HG02759 (cell line): ENCODE measurements around the gene RPS24.

Source experiments
- ATAC-seq: cut with Tn5 transposase; IDR thresholded peaks from one replicate; pipeline ENCODE4 v1.9.1; 2021; ENCODE audit warnings: mild to moderate bottlenecking, moderate library complexity; ENCODE audit not compliant: unreplicated experiment

The RPS24 gene

GRCh38 chr10:78025685-78026364 lies 7.8 kb upstream of the RPS24 start:
- ATAC-seq: no peak

- ATAC-seq: no peak
These were observed 5.0 kb upstream of the RPS24 start for GRCh38 chr10:78028438-78029268.

GRCh38 chr10:78029269-78030226 lies 4.1 kb upstream of the RPS24 start, which contains the start of gene POLR3A:
TSS of gene POLR3A (minus strand) at chr10:78029515. CDS start at chr10:78029407, 108 bp downstream.
- peak; percentile 62 for ATAC-seq

DNA sequence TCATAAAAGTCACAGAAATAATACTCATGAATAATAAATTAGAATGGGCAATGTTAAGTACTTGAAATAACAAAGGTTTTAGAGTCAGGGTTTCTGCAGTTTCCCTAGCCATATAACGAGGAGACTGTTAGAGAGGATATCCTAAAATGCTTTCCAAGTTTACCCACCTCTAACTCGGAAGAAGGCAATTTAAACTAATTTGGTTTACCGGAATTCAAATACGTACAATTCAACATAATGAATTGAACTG lies 351 bp upstream of the RPS24 start:
- no peak for ATAC-seq

- no peak for ATAC-seq
These were observed 1.4 kb downstream of the RPS24 start for GRCh38 chr10:78035025-78035424.

- ATAC-seq: no peak
These were observed 1.8 kb downstream of the RPS24 start for GRCh38 chr10:78035437-78035836.

- ATAC-seq: no peak
These were observed 2.4 kb downstream of the RPS24 start for GRCh38 chr10:78035933-78036583.

DNA sequence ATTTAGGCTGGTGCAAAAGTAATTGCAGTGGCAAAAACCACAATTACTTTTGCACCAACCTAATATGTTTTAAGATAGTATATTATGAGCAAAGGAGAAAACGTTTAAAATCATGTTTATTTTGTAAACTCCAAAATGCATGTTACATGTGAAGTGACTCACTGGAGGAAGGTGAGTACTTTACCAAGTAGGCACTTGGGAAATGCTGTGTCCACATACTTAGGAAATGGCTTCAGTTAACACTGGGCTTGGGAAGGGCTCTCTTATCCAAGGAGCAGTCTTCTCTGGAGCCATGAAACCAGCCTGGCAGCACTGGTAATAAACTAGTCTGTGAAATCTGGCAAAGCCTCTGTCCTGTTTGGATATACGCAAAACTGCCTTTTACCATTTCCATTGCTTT lies 4.4 kb downstream of the RPS24 start:
- ATAC-seq: no peak

- ATAC-seq: no peak
These were observed 5.3 kb downstream of the RPS24 start for GRCh38 chr10:78038791-78039547.

- no peak for ATAC-seq
These were observed 6.1 kb downstream of the RPS24 start for GRCh38 chr10:78039743-78040142.

DNA sequence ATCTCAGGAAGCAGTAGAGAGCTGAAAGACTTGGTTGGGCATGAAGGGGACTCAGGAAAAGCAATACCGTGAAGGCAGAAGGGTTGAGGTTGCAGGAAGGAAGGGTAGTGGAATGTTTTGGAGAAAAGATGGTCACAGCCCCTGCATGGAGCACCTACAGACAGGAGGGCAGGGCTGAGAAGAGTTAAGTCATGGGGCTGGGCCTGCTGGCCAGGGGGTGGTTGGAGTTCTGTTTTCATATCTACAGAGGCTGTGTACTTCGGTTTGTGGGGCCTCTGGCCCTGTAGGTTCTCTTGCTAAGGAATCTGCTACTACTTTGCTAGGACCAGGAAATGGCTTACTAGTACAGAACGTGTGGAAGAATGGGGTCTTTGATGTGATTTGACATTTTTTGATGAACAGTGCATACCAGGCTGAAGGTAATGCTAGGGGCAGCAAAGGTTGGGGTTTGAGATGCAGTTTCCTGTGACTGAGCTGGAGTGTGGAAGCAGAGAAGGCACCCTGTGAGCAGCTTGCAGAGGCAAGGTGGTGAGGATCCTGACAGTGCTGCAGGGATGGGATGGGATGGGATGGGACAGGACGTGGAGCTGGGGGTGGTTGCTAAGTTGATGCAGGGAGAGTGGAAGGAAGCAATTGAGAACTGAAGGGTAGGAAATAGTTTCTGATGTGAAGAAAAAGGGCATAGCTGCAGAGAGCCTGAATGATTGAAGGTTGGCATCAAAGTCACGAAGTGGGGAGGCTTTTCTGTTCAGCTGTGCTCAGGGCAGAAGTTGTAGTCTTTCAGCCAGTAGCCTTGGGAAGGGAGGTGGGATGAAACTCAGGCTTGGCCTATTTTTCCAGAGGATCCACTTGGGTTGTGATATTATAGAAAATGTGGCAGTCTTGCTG lies 7.8 kb downstream of the RPS24 start:
- ATAC-seq: no peak

DNA sequence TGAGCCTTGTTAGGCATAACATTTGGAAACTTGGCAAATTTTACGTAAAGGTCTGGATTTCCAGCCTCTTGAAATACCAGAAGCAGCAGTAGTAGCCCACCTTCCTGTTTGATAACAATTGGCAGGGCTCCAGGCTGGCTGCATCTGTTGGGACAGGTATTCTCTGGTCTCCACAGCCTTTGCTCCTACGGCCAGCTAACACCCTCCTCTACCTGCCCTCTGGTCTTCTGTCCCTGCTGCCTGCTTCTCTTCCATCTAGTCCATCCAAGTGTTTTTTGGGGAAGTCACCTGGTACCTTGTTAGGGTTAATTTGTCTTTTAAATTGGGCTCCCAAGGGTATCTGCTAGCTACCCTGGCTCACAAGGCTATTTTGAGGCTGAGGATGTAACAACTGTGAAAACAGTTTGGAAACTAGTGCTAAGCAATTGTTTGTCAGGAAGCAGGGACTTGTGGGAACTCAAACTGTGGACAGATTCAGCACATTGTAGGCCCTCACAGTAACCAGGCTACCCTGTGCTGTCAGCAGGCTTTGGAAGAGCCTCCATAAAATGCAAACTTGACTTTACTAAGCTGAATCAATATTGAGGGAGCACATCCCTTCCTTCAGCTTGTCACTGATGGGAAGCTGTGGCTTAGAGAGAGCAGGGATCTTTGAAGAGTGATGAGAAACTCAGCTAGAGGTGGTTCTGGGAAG lies 8.5 kb downstream of the RPS24 start:
- ATAC-seq: no peak

DNA sequence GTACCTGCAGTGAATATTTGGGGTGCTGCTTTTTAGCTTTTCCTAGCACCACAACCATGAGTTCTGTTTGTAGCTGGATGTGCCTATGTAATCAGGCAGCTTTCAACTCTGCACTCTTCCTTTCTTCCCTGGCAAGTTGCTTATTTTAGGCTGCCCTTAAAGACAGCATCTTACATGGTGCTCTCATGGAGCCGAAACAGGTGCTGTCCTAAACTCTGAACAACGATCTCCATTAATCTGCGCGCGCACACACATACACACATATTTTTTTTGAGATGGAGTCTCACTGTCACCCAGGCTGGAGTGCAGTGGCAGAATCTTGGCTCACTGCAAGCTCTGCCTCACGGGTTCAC lies 9.1 kb downstream of the RPS24 start:
- ATAC-seq: no peak

DNA sequence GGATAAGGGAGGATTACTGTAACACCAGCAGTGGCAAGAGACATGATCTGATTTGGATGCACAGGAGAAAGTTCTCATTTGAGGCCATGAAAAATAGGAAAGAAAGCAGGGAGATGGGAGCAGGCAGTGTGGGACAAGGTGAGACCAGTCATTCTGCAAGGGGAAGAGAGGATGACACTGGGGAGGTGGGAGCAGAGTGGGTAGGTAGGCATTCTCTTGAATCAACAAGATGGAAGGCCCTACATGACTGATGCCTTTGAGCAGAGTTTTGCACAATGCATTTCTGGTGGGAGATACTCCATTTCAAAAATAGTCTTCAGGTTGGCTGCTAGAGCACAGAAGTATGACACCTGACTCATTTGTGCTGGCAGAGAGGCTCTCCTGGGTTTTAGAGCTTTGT lies 10.5 kb downstream of the RPS24 start:
- ATAC-seq: no peak

DNA sequence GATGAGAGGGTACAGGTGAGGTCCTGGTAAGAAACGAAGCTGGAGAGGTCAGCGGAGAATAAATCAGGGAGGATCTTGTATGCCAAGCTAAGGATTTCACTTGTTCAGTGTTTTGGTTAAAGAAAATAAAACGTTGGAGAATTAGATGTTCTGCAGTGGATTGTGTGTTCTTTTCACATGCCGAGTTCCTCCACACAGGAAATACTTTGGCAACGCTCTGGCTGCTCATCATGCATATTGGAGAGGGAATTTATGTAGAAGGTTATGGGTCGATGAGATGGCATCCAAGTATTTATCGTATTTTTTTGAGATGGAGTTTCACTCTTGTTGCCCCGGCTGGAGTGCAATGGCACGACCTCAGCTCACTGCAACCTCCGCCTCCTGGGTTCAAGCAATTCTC lies 11.0 kb downstream of the RPS24 start:
- no peak for ATAC-seq

DNA sequence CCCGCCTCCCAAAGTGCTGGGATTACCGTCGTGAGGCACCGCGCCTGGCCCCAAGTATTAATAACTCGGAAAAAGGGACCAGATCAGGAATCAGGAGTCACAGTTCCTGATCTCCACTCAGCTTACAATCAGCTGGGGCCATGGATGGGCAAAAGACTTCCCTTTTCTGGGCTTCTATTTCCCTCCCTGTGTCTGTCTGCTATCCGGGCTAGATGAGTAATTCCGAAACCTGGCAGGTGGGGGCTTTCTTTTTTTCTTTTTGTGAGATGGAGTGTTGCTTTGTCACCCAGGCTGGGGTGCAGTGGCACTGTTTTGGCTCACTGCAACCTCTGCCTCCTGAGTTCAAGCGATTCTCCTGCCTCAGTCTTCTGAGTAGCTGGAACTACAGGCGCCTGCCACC lies 11.6 kb downstream of the RPS24 start:
- ATAC-seq: peak; percentile 78

DNA sequence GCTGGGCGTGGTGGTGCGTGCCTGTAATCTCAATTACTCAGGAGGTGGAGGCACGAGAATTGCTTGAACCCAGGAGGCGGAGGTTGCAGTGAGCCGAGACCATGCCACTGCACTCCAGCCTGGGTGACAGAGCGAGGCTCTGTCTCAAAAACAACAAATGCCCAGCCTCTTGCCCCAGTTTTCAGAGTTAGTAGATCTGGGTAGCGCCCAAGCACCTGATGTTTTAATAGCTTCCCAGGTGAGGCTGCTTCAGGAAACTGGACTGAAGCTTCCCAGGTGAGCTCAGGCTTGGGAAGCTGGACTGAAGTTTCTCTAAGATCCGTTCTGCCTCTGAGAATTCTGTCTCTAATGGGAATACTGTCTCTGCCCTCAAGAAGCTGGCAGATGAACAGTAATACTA lies 12.2 kb downstream of the RPS24 start:
- ATAC-seq: no peak

DNA sequence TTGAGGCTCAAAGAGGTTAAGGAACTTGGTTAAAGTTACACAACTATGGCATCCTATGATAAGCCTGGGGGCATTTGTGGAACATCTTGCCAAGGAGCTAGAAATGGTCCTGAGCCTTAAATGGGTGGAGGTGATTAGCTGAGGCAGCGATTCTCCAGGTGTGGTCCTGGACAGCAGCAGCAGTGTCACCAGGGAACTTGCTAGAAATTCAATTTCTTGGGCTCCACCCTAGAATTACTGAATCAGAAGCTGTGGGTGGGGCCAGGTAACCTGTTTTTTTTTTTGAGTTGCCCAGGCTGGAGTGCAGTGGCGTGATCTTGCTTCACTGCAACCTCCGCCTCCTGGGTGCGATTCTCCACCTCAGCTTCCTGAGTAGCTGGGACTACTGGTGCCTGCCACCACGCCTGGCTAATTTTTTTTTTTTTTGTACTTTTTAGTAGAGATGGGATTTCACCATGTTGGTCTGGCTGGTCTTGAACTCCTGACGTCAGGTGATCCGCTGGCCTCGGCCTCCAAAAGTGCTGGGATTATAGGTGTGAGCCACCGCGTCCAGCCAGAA lies 13.1 kb downstream of the RPS24 start:
- no peak for ATAC-seq
